ENCODE results near the gene ADGRE1. TPM values are rescaled to one million over a fixed set of nuclear protein-coding genes. Genes with fewer than 3 reads are reported as not detected.

ADGRE1 gene
- total RNA-seq, 4 donors from 2014 or later: 0.24 to 3.9 (median 0.37) TPM; not detected in 1

GRCh38 chr19:6894313-6894712, 6.9 kb downstream of the ADGRE1 start:
- DNase-seq (ENCODE audit: low spot score) (no peak), ATAC-seq (ENCODE audit: low FRiP score) (no peak)
- TF ChIP-seq, protein P1, sequence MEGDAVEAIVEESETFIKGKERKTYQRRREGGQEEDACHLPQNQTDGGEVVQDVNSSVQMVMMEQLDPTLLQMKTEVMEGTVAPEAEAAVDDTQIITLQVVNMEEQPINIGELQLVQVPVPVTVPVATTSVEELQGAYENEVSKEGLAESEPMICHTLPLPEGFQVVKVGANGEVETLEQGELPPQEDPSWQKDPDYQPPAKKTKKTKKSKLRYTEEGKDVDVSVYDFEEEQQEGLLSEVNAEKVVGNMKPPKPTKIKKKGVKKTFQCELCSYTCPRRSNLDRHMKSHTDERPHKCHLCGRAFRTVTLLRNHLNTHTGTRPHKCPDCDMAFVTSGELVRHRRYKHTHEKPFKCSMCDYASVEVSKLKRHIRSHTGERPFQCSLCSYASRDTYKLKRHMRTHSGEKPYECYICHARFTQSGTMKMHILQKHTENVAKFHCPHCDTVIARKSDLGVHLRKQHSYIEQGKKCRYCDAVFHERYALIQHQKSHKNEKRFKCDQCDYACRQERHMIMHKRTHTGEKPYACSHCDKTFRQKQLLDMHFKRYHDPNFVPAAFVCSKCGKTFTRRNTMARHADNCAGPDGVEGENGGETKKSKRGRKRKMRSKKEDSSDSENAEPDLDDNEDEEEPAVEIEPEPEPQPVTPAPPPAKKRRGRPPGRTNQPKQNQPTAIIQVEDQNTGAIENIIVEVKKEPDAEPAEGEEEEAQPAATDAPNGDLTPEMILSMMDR (IDR thresholded peaks at IDR 0.05): no peak

DNA sequence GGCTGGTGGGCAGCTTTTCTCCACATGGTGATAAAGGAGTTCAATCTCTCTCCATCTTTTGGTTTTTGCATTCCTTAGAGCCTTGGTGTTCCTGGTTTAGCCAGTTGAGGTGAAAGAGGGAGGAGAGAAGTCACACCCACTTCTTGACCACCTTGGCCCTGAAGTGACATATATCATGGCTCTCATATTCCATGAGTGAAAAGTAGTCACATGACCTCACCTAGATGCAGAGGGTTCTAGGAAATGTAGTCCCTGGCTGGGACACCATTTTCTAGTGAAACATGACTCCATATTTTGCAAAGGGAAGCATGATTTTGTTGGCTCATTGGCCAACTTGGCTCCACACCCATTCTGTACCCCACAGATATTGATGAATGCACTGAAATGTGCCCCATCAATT, 16.1 kb downstream of the ADGRE1 start:
- ATAC-seq (ENCODE audit: low FRiP score) (no peak), DNase-seq (ENCODE audit: low spot score) (no peak)
- TF ChIP-seq, protein P1 (IDR thresholded peaks at IDR 0.05): no peak

DNA sequence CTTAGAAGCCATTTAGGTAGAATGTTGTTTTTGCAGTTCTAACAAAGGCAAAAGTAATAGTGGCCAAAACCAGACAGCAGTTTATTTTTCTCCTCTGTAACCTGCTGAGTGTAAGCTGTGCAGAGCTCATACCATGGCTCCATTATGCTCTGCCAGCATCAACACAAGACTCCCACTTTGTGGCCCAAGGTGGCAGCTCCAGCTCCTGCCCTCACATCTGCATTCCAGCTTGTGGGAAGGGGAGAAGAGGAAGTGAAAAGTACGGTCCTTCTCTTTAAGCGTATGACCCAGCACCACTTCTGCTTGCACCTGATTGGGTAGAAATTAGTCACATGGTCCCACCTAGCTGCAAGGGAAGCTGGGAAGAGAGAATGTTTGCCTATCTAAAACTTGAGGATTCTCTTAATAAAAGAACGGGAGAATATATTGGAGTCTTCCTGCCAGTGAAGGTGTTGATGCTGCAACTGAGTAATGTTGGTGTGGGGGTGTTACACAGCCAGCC, 19.2 kb downstream of the ADGRE1 start:
- ATAC-seq (ENCODE audit: low FRiP score): no peak
- TF ChIP-seq, protein P1 (IDR thresholded peaks at IDR 0.05): no peak

DNA sequence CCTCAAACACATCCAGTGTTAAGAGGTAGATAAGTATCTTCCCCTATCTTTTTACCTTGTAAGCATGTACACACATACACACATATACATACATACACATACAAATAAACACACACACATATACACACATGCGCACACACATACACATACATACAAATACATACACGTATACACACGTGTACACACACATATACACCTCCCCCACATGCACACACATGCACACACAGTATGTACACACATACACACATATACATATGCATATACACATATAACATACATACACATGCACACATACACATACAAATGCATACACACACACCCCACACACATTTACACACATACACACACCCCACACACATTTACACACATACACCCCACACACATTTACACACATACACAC, 24.1 kb downstream of the ADGRE1 start:
- no peak for ATAC-seq (ENCODE audit: low FRiP score)

More for the DNA sequence above, 19.2 kb downstream of the ADGRE1 start:
- DNase-seq (ENCODE audit: low spot score): no peak

GRCh38 chr19:6914321-6914720, 26.9 kb downstream of the ADGRE1 start:
- ATAC-seq (ENCODE audit: low FRiP score) (no peak), DNase-seq (ENCODE audit: low spot score) (no peak)
- TF ChIP-seq, protein P1 (IDR thresholded peaks at IDR 0.05): no peak

More for the DNA sequence above, 24.1 kb downstream of the ADGRE1 start:
- TF ChIP-seq, protein P1 (IDR thresholded peaks at IDR 0.05): no peak
- no peak for DNase-seq (ENCODE audit: low spot score)

GRCh38 chr19:6916952-6917351, 29.6 kb downstream of the ADGRE1 start:
- TF ChIP-seq, protein P1 (IDR thresholded peaks at IDR 0.05): no peak
- no peak for DNase-seq (ENCODE audit: low spot score)
- no peak for ATAC-seq (ENCODE audit: low FRiP score)

DNA sequence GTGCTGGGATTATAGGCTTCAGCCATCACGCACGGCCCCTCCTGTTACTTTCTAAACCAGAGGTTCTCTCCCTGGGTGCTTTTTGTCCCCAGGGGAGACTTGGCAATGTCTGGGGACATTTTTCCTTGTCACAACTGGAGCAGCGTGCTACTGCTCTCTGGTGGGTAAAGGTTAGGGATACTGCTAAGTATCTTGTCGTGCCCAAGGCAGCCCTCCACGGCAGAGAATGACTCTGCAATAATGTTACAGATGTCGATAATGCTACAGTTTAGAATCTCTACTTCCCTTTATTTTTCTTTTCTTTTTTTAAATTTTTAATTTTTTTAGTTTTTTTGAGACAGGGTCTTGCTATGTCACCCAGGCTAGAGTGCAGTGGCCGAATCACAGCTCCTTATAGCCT, 38.0 kb downstream of the ADGRE1 start:
- DNase-seq (ENCODE audit: low spot score) (no peak), ATAC-seq (ENCODE audit: low FRiP score) (no peak)
- TF ChIP-seq, protein P1 (IDR thresholded peaks at IDR 0.05): no peak
